ENCODE data around the gene ZNF467. TPM values are rescaled to one million over a fixed set of nuclear protein-coding genes. Genes with fewer than 3 reads are reported as not detected.

The ZNF467 gene, protein sequence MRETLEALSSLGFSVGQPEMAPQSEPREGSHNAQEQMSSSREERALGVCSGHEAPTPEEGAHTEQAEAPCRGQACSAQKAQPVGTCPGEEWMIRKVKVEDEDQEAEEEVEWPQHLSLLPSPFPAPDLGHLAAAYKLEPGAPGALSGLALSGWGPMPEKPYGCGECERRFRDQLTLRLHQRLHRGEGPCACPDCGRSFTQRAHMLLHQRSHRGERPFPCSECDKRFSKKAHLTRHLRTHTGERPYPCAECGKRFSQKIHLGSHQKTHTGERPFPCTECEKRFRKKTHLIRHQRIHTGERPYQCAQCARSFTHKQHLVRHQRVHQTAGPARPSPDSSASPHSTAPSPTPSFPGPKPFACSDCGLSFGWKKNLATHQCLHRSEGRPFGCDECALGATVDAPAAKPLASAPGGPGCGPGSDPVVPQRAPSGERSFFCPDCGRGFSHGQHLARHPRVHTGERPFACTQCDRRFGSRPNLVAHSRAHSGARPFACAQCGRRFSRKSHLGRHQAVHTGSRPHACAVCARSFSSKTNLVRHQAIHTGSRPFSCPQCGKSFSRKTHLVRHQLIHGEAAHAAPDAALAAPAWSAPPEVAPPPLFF
- total RNA-seq (1 to 10 TPM; 2.4 to 3.3 TPM), polyA plus RNA-seq (ENCODE audit: insufficient read depth, low read depth, low replicate concordance) (2.9 TPM)
- long read RNA-seq, donor 1, partial matches to known transcripts: 0 of 2 reads
- long read RNA-seq, donor 1, other reads (novel, unspliced or antisense): 0 of 2 reads
- long read RNA-seq, donor 2, partial matches to known transcripts: 0 of 3 reads
- long read RNA-seq, donor 2, other reads (novel, unspliced or antisense): 0 of 3 reads

DNA sequence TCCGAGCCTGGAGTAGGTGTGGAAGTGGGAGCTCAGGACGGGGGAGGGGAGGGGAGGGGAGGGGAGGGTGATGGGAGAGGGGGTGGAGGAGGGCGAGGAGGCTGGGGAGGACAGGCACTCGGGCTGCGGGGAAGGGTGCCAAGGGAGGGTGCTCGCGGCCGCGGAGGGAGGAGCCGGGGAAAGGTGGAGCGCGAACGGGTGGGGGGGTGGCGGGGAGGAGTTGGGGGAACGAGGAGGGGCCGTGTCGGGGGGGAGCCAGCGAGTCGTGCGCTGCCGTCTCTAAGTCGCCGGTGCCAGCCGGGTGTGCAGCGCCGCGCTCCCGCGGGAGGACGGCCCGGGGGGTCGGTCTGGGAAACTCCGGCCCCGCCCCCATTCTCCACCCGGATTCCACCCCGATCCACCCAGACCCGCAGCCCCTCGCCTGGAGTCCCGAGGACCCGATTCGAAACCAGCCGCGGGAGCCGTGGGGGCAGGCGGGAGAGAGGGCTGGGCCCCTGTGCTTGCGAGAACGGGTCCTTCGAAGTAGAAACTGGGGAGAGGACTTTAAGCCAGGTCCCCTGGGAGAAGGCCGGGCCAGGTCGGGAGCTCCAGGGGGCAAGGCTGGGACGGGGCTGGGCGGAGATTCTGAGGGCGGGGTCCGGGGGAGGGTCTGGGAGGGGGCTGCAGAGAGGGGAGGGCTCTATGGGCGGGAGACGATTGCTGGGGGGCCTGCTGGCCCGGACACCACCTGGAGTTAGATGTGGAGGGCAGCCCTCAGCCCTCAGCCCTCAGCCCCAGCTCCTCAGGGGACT, at the start of gene ZNF467:
ZNF467 (minus strand) TSS at position 143 of the 791 bp plus-strand sequence. CDS start 2,556 bp downstream, outside the sequence.
- Histone ChIP-seq H3K36me3 (ENCODE audit: low read depth, missing control alignments) (no peaks in the 10 kb centered on the region), H3K9me3 (no peaks in the 10 kb centered on the region), H3K27me3 (no peaks in the 10 kb centered on the region), H3K4me1 (peaks cover 9% of the 10 kb centered on the region), H3K4me3 (peak within 1 kb of the TSS; percentile 53 to 63), H3K27ac (no peak within 1 kb of the TSS)
- peak; percentile 42 for DNase-seq
- TF ChIP-seq POLR2A (IDR thresholded peaks at IDR 0.05): no peak
- TF ChIP-seq, protein P1, sequence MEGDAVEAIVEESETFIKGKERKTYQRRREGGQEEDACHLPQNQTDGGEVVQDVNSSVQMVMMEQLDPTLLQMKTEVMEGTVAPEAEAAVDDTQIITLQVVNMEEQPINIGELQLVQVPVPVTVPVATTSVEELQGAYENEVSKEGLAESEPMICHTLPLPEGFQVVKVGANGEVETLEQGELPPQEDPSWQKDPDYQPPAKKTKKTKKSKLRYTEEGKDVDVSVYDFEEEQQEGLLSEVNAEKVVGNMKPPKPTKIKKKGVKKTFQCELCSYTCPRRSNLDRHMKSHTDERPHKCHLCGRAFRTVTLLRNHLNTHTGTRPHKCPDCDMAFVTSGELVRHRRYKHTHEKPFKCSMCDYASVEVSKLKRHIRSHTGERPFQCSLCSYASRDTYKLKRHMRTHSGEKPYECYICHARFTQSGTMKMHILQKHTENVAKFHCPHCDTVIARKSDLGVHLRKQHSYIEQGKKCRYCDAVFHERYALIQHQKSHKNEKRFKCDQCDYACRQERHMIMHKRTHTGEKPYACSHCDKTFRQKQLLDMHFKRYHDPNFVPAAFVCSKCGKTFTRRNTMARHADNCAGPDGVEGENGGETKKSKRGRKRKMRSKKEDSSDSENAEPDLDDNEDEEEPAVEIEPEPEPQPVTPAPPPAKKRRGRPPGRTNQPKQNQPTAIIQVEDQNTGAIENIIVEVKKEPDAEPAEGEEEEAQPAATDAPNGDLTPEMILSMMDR (IDR thresholded peaks at IDR 0.05): no peak
- WGBS, 2 donors: 1 to 2% methylated on average over 16 to 51 of the region's 57 CpGs
- intact Hi-C loops (cut with DNase I; ENCODE audit: low total_unique reads): no loop called here

DNA sequence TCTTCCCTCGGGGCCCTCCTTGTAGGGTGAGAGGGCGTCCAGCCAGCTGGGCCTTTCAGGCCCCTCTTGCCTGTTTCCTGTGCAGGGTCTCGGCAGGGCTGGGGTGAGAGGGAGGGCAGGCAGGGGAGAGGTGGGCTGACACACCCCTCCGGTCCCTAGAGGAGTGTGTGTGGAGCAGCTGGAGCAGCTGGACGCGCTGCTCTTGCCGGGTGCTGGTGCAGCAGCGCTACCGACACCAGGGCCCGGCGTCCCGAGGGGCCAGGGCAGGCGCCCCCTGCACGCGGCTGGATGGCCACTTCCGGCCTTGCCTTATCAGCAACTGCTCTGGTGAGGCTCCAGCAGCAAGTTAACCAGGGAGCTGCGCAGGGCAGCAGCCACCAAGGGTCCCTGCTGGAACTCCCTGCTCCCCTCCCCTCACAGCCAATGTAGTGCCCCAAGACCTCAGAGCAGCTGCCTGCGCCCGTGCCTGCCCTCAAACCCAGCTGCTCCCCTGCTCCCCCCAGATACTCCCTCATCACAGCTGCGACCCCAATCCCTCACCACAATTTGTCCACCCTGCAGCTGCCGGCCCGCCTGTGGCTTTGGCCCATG, 49.1 kb upstream of the ZNF467 start:
- Histone ChIP-seq H3K4me3 (no peak overlapping the region), H3K4me1 (no peaks in the 10 kb centered on the region), H3K9me3 (no peaks in the 10 kb centered on the region), H3K27ac (no peak overlapping the region), H3K27me3 (no peaks in the 10 kb centered on the region), H3K36me3 (ENCODE audit: low read depth, missing control alignments) (no peaks in the 10 kb centered on the region)
- intact Hi-C loops (cut with DNase I; ENCODE audit: low total_unique reads): no loop called here
- no peak for DNase-seq
- WGBS, 2 donors: 64 to 79% methylated on average over 21 to 22 of the region's 22 CpGs
- TF ChIP-seq POLR2A (IDR thresholded peaks at IDR 0.05): no peak
- TF ChIP-seq, protein P1 (IDR thresholded peaks at IDR 0.05): no peak

DNA sequence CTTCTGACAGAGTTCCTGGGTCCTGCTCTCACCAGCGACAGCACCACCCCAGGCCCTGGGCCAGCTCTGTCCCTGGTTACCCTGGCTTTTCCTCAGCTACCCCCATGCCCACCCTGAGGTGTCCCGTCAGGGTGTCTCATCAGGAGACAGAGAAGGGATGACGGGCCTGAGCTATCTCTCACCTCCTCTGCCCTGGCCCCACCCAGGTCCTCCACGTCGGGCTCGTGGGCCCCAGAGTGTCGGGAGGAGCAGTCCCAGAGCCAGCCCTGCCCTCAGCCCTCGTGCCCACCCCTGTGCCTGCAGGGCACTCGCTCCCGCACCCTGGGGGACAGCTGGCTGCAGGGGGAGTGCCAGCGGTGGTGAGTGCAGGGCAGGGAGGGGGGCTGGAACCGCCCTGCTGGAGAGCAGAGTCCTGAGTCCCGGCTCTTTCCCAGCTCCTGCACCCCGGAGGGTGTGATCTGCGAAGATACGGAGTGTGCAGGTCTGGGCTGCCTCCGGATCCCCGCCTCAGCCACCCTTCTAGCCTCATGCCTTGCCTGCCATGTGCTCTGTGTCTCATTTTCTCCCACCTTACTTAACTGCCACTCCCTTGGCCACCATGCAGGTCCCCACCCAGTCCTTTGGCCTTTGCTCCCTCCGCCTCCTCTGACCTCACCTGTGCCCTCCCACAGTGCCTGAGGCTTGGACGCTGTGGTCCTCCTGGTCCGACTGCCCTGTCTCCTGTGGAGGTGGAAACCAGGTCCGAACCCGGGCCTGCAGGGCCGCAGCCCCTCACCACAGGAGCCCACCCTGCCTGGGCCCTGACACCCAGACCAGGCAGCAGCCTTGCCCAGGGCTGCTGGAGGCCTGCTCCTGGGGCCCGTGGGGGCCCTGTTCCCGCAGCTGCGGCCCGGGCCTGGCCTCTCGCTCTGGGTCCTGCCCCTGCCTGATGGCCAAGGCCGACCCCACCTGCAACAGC, 48.1 kb upstream of the ZNF467 start:
- DNase-seq: no peak
- WGBS, 2 donors: 88 to 90% methylated on average over 19 to 30 of the region's 30 CpGs
- Histone ChIP-seq H3K27me3 (no peaks in the 10 kb centered on the region), H3K9me3 (no peaks in the 10 kb centered on the region), H3K4me1 (no peaks in the 10 kb centered on the region), H3K36me3 (ENCODE audit: low read depth, missing control alignments) (no peaks in the 10 kb centered on the region), H3K4me3 (no peak overlapping the region), H3K27ac (no peak overlapping the region)
- TF ChIP-seq POLR2A (IDR thresholded peaks at IDR 0.05): no peak
- TF ChIP-seq, protein P1 (IDR thresholded peaks at IDR 0.05): no peak
- intact Hi-C loops (cut with DNase I; ENCODE audit: low total_unique reads): no loop called here

Data from testis (tissue), 5 donors.